Measurements from ENCODE around the gene ASIC4. TPM values are rescaled to one million over a fixed set of nuclear protein-coding genes. Genes with fewer than 3 reads are reported as not detected.
A peak's percentile ranks its signal among the peaks of the same experiment; 100 is the strongest.

The ASIC4 gene
- total and polyA plus RNA-seq, 2 of the 13 experiments (the other 11 are each of a cell fraction or from before 2014, with no cell fraction given): 0.03 TPM; not detected in 1

DNA sequence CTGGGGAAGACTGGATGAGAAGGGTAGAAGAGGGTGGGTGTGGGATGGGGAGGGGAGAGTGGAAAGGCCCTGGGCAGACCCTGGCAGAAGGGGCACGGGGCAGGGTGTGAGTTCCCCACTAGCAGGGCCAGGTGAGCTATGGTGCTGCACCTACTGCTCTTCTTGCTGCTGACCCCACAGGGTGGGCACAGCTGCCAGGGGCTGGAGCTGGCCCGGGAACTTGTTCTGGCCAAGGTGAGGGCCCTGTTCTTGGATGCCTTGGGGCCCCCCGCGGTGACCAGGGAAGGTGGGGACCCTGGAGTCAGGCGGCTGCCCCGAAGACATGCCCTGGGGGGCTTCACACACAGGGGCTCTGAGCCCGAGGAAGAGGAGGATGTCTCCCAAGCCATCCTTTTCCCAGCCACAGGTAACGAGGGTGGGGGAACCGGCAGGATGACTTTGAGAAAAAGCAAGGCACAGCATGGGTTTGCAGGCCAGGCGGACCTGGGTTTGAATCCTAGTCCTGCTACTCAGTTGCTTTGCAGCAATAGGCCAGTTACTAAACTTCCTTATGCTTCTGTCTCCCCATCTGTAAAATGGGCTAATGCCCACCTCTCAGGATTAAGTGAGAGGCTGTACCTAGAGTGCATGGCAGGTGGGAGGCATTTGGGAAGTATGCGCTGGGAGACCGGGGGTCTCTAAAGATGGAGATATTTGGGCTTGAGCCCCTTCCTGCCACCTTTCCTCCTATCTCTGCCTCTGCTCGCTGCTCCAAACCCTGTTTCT lies 58.1 kb downstream of the ASIC4 start, which contains the start of gene INHA (continued):
- TF ChIP-seq, protein P1, sequence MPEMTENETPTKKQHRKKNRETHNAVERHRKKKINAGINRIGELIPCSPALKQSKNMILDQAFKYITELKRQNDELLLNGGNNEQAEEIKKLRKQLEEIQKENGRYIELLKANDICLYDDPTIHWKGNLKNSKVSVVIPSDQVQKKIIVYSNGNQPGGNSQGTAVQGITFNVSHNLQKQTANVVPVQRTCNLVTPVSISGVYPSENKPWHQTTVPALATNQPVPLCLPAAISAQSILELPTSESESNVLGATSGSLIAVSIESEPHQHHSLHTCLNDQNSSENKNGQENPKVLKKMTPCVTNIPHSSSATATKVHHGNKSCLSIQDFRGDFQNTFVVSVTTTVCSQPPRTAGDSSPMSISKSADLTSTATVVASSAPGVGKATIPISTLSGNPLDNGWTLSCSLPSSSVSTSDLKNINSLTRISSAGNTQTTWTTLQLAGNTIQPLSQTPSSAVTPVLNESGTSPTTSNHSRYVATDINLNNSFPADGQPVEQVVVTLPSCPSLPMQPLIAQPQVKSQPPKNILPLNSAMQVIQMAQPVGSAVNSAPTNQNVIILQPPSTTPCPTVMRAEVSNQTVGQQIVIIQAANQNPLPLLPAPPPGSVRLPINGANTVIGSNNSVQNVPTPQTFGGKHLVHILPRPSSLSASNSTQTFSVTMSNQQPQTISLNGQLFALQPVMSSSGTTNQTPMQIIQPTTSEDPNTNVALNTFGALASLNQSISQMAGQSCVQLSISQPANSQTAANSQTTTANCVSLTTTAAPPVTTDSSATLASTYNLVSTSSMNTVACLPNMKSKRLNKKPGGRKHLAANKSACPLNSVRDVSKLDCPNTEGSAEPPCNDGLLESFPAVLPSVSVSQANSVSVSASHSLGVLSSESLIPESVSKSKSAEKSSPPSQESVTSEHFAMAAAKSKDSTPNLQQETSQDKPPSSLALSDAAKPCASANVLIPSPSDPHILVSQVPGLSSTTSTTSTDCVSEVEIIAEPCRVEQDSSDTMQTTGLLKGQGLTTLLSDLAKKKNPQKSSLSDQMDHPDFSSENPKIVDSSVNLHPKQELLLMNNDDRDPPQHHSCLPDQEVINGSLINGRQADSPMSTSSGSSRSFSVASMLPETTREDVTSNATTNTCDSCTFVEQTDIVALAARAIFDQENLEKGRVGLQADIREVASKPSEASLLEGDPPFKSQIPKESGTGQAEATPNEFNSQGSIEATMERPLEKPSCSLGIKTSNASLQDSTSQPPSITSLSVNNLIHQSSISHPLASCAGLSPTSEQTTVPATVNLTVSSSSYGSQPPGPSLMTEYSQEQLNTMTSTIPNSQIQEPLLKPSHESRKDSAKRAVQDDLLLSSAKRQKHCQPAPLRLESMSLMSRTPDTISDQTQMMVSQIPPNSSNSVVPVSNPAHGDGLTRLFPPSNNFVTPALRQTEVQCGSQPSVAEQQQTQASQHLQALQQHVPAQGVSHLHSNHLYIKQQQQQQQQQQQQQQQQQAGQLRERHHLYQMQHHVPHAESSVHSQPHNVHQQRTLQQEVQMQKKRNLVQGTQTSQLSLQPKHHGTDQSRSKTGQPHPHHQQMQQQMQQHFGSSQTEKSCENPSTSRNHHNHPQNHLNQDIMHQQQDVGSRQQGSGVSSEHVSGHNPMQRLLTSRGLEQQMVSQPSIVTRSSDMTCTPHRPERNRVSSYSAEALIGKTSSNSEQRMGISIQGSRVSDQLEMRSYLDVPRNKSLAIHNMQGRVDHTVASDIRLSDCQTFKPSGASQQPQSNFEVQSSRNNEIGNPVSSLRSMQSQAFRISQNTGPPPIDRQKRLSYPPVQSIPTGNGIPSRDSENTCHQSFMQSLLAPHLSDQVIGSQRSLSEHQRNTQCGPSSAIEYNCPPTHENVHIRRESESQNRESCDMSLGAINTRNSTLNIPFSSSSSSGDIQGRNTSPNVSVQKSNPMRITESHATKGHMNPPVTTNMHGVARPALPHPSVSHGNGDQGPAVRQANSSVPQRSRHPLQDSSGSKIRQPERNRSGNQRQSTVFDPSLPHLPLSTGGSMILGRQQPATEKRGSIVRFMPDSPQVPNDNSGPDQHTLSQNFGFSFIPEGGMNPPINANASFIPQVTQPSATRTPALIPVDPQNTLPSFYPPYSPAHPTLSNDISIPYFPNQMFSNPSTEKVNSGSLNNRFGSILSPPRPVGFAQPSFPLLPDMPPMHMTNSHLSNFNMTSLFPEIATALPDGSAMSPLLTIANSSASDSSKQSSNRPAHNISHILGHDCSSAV (CRISPR knock-in tag; IDR thresholded peaks at IDR 0.05; ENCODE audit: borderline replicate concordance): 0 out of 2 replicates have a peak, but pooled peaks have one; percentile 46
- TF ChIP-seq HDAC1 (CRISPR knock-in tag; IDR thresholded peaks at IDR 0.05) (no peak), AHR (CRISPR knock-in tag; IDR thresholded peaks at IDR 0.05) (0 out of 2 replicates have a peak, but pooled peaks have one; percentile 48), YEATS2 (CRISPR knock-in tag; IDR thresholded peaks at IDR 0.05; ENCODE audit: borderline replicate concordance) (no peak), ZNF430 (CRISPR knock-in tag; IDR thresholded peaks at IDR 0.05) (no peak), ZNF343 (CRISPR knock-in tag; IDR thresholded peaks at IDR 0.05) (no peak; the same call in 1 of the 2 replicates), MAFK (conservative IDR thresholded peaks at IDR 0.05 in 1 of 2, IDR thresholded peaks at IDR 0.05 in 1 of 2; ENCODE audit: low read length in 2 of 2) (no peak), PTBP1 (IDR thresholded peaks at IDR 0.05; ENCODE audit: low read depth, low read length, poor library complexity, severe bottlenecking) (no peak), MEIS1 (CRISPR knock-in tag; IDR thresholded peaks at IDR 0.05; ENCODE audit: borderline replicate concordance) (0 out of 2 replicates have a peak, but pooled peaks have one; percentile 62), ZNF678 (CRISPR knock-in tag; IDR thresholded peaks at IDR 0.05) (0 out of 2 replicates have a peak, but pooled peaks have one; percentile 42), NFYB (CRISPR knock-in tag; IDR thresholded peaks at IDR 0.05) (no peak), ZNF567 (CRISPR knock-in tag; IDR thresholded peaks at IDR 0.05; ENCODE audit: borderline replicate concordance) (0 out of 2 replicates have a peak, but pooled peaks have one; percentile 46), ZSCAN25 (CRISPR knock-in tag; IDR thresholded peaks at IDR 0.05) (no peak; the same call in 1 of the 2 replicates), ETV5 (CRISPR knock-in tag; IDR thresholded peaks at IDR 0.05; ENCODE audit: borderline replicate concordance) (no peak), ZNF629 (CRISPR knock-in tag; conservative IDR thresholded peaks at IDR 0.05) (peak; percentile 96)
- TF ChIP-seq, protein P2, sequence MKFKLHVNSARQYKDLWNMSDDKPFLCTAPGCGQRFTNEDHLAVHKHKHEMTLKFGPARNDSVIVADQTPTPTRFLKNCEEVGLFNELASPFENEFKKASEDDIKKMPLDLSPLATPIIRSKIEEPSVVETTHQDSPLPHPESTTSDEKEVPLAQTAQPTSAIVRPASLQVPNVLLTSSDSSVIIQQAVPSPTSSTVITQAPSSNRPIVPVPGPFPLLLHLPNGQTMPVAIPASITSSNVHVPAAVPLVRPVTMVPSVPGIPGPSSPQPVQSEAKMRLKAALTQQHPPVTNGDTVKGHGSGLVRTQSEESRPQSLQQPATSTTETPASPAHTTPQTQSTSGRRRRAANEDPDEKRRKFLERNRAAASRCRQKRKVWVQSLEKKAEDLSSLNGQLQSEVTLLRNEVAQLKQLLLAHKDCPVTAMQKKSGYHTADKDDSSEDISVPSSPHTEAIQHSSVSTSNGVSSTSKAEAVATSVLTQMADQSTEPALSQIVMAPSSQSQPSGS (CRISPR knock-in tag; IDR thresholded peaks at IDR 0.05): no peak
- TF ChIP-seq, protein P3, sequence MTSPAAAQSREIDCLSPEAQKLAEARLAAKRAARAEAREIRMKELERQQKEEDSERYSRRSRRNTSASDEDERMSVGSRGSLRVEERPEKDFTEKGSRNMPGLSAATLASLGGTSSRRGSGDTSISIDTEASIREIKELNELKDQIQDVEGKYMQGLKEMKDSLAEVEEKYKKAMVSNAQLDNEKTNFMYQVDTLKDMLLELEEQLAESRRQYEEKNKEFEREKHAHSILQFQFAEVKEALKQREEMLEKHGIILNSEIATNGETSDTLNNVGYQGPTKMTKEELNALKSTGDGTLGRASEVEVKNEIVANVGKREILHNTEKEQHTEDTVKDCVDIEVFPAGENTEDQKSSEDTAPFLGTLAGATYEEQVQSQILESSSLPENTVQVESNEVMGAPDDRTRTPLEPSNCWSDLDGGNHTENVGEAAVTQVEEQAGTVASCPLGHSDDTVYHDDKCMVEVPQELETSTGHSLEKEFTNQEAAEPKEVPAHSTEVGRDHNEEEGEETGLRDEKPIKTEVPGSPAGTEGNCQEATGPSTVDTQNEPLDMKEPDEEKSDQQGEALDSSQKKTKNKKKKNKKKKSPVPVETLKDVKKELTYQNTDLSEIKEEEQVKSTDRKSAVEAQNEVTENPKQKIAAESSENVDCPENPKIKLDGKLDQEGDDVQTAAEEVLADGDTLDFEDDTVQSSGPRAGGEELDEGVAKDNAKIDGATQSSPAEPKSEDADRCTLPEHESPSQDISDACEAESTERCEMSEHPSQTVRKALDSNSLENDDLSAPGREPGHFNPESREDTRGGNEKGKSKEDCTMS (CRISPR knock-in tag; conservative IDR thresholded peaks at IDR 0.05): no peak

All from HepG2 (cell line).